DOHH2 (cell line): Measurements from ENCODE around the gene IFT122.

Experiments
- H3F3A ChIP-seq: fragments of 200-600 bp; sonication (generic), shearing (Covaris generic); 2 replicates; pipeline ENCODE4 v1.6.0; 2016; ENCODE audit warnings: antibody characterized with exemption, mild to moderate bottlenecking; ENCODE audit not compliant: control insufficient read depth, insufficient read depth
- H3K27ac ChIP-seq: fragments of 200-600 bp; sonication (generic); 2 replicates; pipeline ENCODE4 v1.5.1; 2014; ENCODE audit warnings: low read depth, mild to moderate bottlenecking, low read length, moderate library complexity
- H3K27me3 ChIP-seq: fragments of 200-600 bp; sonication (generic); 2 replicates; pipeline ENCODE4 v1.6.1; 2014; ENCODE audit warnings: mild to moderate bottlenecking, low read length, mixed read lengths; ENCODE audit not compliant: control insufficient read depth
- H3K36me3 ChIP-seq: fragments of 200-600 bp; sonication (generic); 2 replicates; pipeline ENCODE4 v1.6.1; 2014; ENCODE audit warnings: mild to moderate bottlenecking, low read length, moderate library complexity, mixed read lengths; ENCODE audit not compliant: control insufficient read depth
- H3K4me1 ChIP-seq: fragments of 200-600 bp; sonication (generic); 2 replicates; pipeline ENCODE4 v1.6.1; 2014; ENCODE audit warnings: mild to moderate bottlenecking, low read length, mixed read lengths; ENCODE audit not compliant: control insufficient read depth
- H3K4me2 ChIP-seq: fragments of 200-600 bp; sonication (generic); 2 replicates; pipeline ENCODE4 v1.6.0; 2014; ENCODE audit warnings: mild to moderate bottlenecking, low read length, moderate library complexity
- H3K4me3 ChIP-seq: fragments of 200-600 bp; sonication (generic); 2 replicates; pipeline ENCODE4 v1.5.1; 2014; ENCODE audit warnings: mild to moderate bottlenecking, low read length, mixed read lengths
- H3K79me2 ChIP-seq: fragments of 200-600 bp; sonication (generic); 2 replicates; pipeline ENCODE4 v1.6.1; 2014; ENCODE audit warnings: mild to moderate bottlenecking, low read length, mixed read lengths; ENCODE audit not compliant: control insufficient read depth
- H3K9me2 ChIP-seq: fragments of 200-600 bp; sonication (generic); replicated peaks from 2 replicates; pipeline ENCODE4 v1.6.1; 2014; ENCODE audit warnings: mild to moderate bottlenecking, low read length, mixed read lengths; ENCODE audit not compliant: control insufficient read depth
- H3K9me3 ChIP-seq: fragments of 200-600 bp; sonication (generic); 2 replicates; pipeline ENCODE4 v1.6.1; 2014; ENCODE audit warnings: antibody characterized with exemption, low read length, mixed read lengths; ENCODE audit not compliant: control insufficient read depth, insufficient read depth
- H4K20me1 ChIP-seq: fragments of 200-600 bp; sonication (generic); 2 replicates; pipeline ENCODE4 v1.6.0; 2014; ENCODE audit warnings: low read depth, mild to moderate bottlenecking, antibody characterized with exemption, low read length, moderate library complexity; ENCODE audit not compliant: control insufficient read depth, insufficient read depth
- CTCF ChIP-seq: fragments of 200-600 bp; sonication (generic); IDR thresholded peaks from one replicate; pipeline ENCODE4 v1.5.1; 2014; ENCODE audit warnings: antibody characterized with exemption, mild to moderate bottlenecking, low read depth, low read length; ENCODE audit not compliant: poor library complexity, severe bottlenecking
- EZH2phosphoT487 ChIP-seq: fragments of 200-600 bp; sonication (generic); IDR thresholded peaks from 2 replicates; pipeline ENCODE4 v1.6.1; 2017; ENCODE audit warnings: borderline replicate concordance, mild to moderate bottlenecking, antibody characterized with exemption, low read length, moderate library complexity, mixed read lengths

Gene IFT122

GRCh38 chr3:129418041-129418973, 21.7 kb upstream of the IFT122 start:
- no peak overlapping the region for H3K4me3 ChIP-seq
- no peaks in the 10 kb centered on the region for H3K36me3 ChIP-seq
- no peak for TF ChIP-seq EZH2phosphoT487
- no peak for TF ChIP-seq CTCF
- no peak overlapping the region for H3K4me2 ChIP-seq
- no peaks in the 10 kb centered on the region for H4K20me1 ChIP-seq
- H3K27me3 ChIP-seq = no peaks in the 10 kb centered on the region
- H3F3A ChIP-seq = 0 out of 2 replicates have a peak, but pooled peaks cover 3% of the 10 kb centered on the region
- H3K27ac ChIP-seq = no peak overlapping the region
- H3K9me2 ChIP-seq = no peaks in the 10 kb centered on the region
- peaks cover 32% of the 10 kb centered on the region for H3K4me1 ChIP-seq
- H3K79me2 ChIP-seq = no peaks in the 10 kb centered on the region
- H3K9me3 ChIP-seq = no peaks in the 10 kb centered on the region

GRCh38 chr3:129419476-129419875, 20.5 kb upstream of the IFT122 start:
- H3K4me3 ChIP-seq = no peak overlapping the region
- no peaks in the 10 kb centered on the region for H3K79me2 ChIP-seq
- peaks cover 30% of the 10 kb centered on the region for H3K4me1 ChIP-seq
- H3K36me3 ChIP-seq = peaks cover 1% of the 10 kb centered on the region
- H4K20me1 ChIP-seq = no peaks in the 10 kb centered on the region
- peaks cover 5% of the 10 kb centered on the region; the same call in 1 of the 2 replicates for H3K9me3 ChIP-seq
- no peaks in the 10 kb centered on the region for H3K9me2 ChIP-seq
- no peak for TF ChIP-seq EZH2phosphoT487
- TF ChIP-seq CTCF = no peak
- H3K27me3 ChIP-seq = no peaks in the 10 kb centered on the region
- H3K27ac ChIP-seq = no peak overlapping the region
- 0 out of 2 replicates have a peak, but pooled peaks cover 3% of the 10 kb centered on the region for H3F3A ChIP-seq
- no peak overlapping the region for H3K4me2 ChIP-seq

GRCh38 chr3:129421236-129421883, 18.7 kb upstream of the IFT122 start:
- no peak for TF ChIP-seq EZH2phosphoT487
- no peak for TF ChIP-seq CTCF

More at GRCh38 chr3:129421236-129421883, 18.7 kb upstream of the IFT122 start:
- Histone ChIP-seq H3K9me3 (peaks cover 10% of the 10 kb centered on the region; the same call in 1 of the 2 replicates), H3K36me3 (peaks cover 5% of the 10 kb centered on the region), H4K20me1 (no peaks in the 10 kb centered on the region), H3K4me3 (no peak overlapping the region), H3K4me2 (no peak overlapping the region), H3K4me1 (peaks cover 38% of the 10 kb centered on the region), H3K9me2 (no peaks in the 10 kb centered on the region), H3F3A (0 out of 2 replicates have a peak, but pooled peaks cover 3% of the 10 kb centered on the region), H3K27ac (no peak overlapping the region), H3K27me3 (no peaks in the 10 kb centered on the region), H3K79me2 (no peaks in the 10 kb centered on the region)
